Measurements from ENCODE around the gene CDK5RAP1.

The CDK5RAP1 gene

DNA sequence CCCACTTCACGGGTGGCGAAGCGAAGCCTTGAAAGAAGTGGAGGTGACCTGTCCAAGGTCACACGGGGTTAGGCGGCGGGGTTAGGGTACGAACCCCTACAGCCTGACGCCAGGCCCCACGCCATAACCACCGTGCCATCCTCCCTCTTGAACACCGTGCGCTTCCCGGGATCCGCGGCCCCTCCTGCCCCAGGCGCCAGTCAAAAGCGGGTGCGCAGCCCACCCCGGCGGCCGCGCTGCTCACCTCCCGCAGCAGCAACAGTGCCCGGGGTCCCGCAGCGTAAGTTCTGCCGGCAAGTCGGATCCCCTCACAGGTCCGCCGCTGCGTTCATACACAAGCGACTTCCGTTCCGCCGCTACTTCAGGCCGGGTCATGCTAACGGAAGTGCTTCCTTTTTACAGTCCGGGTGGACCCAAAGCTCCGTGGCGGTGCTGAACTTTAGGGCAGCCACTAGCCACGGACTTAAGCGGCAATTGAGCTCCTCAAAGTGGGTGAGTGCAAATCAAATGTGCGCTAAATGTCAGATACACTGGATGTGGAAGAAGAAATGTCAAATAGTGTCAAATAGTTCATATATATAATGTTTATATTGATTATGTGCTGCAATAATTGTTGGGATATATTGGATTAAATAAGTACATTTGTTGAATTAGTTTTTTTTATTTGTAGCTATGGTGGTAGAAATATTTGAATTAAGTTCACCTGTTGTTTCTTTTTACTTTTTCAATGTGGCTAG, at the start of gene CDK5RAP1:
Gene CDK5RAP1 (minus strand): TSS at position 336 of the 737 bp plus-strand sequence. CDS start 4,455 bp downstream, outside the sequence.
- DNase-seq (ENCODE audit: low read depth) = peak; percentile 95
- no peak for TF ChIP-seq CTCF (IDR thresholded peaks at IDR 0.05; ENCODE audit: low read length, missing control alignments)

GRCh38 chr20:33450867-33451266, 49.5 kb upstream of the CDK5RAP1 start:
- DNase-seq (ENCODE audit: low read depth) = peak; percentile 26
- TF ChIP-seq CTCF (IDR thresholded peaks at IDR 0.05; ENCODE audit: low read length, missing control alignments) = no peak
- H3K4me3 ChIP-seq (replicated peaks; ENCODE audit: low read depth, low read length) = no peak overlapping the region

More for the DNA sequence above, at the start of gene CDK5RAP1:
- H3K4me3 ChIP-seq (replicated peaks; ENCODE audit: low read depth, low read length) = peak within 1 kb of the TSS; percentile 98

DNA sequence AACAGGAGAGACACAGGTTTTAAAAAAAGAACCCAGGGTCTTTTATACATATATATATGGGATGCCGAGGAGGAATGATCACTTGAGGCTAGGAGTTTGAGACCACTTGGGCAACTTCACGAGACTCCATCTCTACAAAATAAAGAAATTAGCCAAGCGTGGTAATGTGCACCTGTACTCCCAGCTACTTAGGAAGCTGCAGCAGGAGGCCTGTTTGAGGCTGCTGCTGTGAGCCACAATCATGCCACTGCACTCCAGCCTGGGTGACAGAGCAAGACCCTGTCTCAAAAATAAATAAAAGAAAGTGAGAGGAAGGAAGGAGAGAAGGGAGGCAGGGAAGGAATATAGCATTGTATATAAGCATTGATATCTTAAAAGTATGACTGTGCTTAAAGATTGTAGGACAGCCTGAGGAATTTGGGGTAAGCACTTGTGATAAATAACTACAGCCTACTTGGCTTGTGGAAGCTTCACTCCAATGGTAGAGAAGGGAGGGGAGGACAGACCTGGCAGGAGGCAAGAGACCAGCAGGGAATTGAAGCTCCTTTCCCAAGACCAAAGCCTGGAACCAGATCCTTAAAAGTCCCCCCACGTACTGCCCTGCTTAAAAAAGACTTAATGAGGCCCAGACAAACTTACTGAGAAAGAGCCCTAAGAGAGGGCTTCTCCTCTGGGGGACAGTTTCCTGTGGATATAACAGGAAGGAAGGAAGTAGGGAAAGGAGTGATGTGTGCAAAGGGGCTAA, 44.7 kb upstream of the CDK5RAP1 start:
- no peak for DNase-seq (ENCODE audit: low read depth)
- no peak overlapping the region for H3K4me3 ChIP-seq (replicated peaks; ENCODE audit: low read depth, low read length)
- TF ChIP-seq CTCF (IDR thresholded peaks at IDR 0.05; ENCODE audit: low read length, missing control alignments) = no peak

DNA sequence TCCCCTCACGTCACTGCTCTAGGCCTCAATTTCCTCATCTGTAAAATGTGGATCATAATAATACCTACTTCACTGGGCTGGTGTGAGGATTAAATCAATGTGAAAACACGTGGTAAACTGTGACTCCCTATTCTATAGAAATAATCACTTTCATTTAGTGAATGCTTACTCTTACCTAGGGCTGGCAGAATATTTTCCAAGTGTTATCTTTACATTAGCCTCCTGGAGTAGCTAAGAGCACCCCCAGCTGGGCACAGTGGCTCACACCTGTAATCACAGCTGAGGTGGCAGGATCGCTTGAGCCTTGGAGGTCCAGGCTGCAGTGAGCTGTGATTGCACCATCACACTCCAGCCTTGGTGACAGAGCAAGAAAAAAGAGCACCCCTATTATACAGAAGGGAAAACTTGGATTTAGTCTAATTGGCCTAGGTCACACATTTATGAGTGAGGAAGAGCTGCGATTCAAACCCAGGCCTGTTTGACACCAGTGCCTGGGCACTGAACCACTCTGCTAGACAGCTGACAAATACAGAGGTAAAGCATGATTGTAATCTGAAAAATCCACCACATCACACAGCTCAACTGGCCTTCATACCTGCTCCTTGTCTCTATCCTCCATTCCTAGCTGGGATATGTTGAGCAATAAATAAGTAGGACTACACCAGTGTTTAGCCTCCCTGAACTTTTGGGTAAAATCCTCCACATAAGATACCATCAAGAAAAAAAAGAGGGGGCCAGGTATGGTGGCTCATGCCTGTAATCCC, 43.7 kb upstream of the CDK5RAP1 start:
- no peak overlapping the region for H3K4me3 ChIP-seq (replicated peaks; ENCODE audit: low read depth, low read length)
- peak; percentile 8 for TF ChIP-seq CTCF (IDR thresholded peaks at IDR 0.05; ENCODE audit: low read length, missing control alignments)
- no peak for DNase-seq (ENCODE audit: low read depth)

DNA sequence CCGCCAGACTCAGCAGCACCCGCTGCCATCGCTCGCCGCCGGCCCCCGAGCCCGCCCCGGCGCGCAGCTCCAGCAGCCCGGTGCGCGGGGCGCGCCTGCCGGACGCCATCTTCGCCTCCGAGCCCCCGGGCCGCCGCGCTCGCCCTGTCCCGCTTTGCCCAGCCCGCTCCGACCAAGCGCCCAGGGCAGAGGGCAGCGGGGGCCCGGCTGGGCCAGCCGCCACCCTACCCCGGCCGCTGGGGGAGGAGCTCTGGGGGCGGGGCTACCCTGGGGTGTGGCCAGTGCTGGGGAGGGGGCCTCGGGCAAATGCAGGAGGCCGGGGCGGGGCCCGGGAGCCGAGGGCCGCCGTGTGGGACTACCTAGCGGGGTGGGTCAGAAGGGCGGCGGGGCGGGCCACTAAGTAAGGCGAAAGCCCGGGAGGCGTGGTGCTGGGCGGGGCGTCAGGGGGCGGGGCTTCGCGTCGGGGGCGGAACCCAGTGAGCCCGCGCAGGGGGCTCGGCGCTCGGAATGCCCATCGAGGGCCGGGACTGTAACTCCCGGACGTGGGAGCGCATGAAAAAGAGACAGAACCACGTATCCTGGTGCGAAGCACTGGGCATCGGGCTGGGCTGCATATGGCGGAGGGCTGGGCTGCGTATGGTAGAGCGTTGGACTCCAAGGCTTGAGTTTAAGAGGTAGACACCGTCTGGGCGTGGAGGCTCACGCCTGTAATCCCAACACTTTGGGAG, 42.4 kb upstream of the CDK5RAP1 start, which contains the start of gene SNTA1:
Gene SNTA1 (minus strand): TSS at position 252 of the 728 bp plus-strand sequence. CDS start 143 bp downstream, at position 109.
- peak; percentile 75 for DNase-seq (ENCODE audit: low read depth)
- peak within 1 kb of the TSS; percentile 70 for H3K4me3 ChIP-seq (replicated peaks; ENCODE audit: low read depth, low read length)
- no peak for TF ChIP-seq CTCF (IDR thresholded peaks at IDR 0.05; ENCODE audit: low read length, missing control alignments)

- peak overlapping the region; percentile 70 for H3K4me3 ChIP-seq (replicated peaks; ENCODE audit: low read depth, low read length)
- TF ChIP-seq CTCF (IDR thresholded peaks at IDR 0.05; ENCODE audit: low read length, missing control alignments) = no peak
- no peak for DNase-seq (ENCODE audit: low read depth)
Observed at GRCh38 chr20:33443006-33443511, 41.7 kb upstream of the CDK5RAP1 start.
